RKO (cell line): ENCODE measurements around the gene CORO2A.

Source experiments
- DNase-seq: peaks from one replicate; pipeline ENCODE4 v3.0.0-alpha.2; 2016; ENCODE audit warnings: low spot score

The CORO2A gene

GRCh38 chr9:98219364-98219716 is 26.9 kb upstream of the CORO2A start:
- DNase-seq = no peak

DNA sequence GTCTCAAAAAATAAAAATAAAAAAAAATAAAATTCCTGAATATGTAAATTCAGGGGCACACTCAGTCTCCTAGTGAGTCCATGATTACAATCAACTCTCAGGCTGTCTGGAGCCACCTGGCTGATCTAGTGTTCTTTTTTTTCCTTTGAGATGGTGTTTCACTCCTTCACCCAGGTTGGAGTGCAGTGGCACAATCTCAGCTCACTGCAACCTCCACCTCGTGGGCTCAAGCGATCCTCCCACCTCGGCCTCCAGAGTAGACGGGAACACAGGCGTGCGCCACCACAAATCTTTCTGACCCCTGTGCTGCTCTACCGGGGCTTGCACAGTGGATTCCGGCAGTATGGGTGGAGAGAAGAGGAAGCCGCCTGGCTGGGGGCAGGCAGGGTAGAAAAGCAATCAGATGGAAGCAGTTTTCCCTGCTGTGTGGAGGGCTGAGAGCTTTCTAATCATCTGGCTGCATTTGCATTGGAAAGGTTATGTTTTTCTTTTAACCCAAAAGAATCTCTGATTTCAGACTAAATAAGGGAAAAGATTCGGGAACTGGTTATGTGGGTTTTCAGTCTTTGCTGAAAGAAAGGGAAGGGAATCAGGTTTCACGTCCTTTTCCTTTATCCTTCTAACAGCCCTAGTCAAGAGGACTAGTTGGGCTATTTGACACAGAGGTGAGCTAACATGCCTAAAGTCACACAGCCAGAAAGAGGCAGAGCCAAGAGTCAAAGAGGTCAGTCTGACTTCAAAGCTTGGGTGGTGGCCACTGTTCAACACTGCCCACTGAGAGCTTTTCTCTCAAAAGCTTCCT is 26.3 kb upstream of the CORO2A start:
- no peak for DNase-seq

- DNase-seq = no peak
These were observed 24.8 kb upstream of the CORO2A start for GRCh38 chr9:98217255-98217654.

- DNase-seq = no peak
These were observed 24.0 kb upstream of the CORO2A start for GRCh38 chr9:98216391-98216790.

- DNase-seq = no peak
These were observed 23.4 kb upstream of the CORO2A start for GRCh38 chr9:98215821-98216220.

DNA sequence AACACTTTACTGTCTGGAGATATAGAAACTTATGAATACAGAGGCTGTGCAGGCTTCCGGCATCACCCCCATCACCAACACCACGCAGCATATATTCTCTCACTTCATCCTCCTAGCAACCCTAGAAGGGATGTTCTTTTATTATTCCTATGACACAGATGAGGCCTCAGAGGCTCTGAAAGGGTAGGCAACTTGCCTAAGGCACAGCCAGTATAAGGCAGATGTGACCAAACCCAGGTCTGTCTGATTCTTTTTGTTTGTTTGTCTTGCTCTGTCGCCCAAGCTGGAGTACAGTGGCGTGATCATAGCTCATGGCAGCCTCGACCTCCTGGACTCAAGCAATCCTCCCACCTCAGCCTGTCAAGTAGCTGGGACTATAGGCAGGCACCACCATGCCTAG is 22.8 kb upstream of the CORO2A start:
- DNase-seq = no peak

DNA sequence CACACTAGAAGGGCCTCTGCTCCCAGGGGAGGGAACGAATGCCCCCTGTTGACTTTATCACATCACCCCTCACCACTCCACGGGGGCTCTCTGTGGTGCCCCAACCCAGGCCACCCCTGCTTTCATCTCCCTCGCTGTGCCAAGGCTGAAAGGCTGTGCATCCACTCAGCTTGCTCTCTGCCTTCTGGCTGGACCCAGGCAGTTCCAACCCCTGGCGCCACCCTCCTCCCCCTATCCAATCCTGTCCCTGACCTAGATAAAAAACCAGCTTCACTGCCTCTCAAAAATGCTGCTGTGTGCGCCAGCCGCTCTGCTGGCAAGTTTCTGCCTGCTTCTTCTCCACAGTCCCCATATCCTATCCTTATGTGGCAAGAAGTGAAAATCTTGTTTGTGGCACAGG is 22.4 kb upstream of the CORO2A start:
- DNase-seq = no peak

DNA sequence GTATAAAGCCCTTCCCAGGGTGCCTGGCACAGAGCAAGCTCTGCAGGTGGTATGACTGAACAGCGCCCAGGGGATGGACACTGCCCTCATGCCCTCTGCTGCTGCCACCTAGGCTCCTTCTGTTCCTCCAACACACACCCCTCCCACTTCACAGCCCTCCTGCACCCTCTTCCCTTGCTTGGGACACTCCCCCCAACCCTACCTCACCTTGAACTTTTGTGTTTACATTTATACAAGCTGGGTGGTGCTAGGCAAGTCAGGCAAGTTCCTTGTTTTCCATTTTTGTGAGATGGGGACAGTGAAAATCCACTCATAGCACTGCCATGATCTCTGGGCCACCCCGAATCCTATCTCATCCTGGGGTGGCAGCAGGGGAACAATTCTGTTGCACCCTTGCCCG is 18.8 kb upstream of the CORO2A start:
- DNase-seq = no peak

DNA sequence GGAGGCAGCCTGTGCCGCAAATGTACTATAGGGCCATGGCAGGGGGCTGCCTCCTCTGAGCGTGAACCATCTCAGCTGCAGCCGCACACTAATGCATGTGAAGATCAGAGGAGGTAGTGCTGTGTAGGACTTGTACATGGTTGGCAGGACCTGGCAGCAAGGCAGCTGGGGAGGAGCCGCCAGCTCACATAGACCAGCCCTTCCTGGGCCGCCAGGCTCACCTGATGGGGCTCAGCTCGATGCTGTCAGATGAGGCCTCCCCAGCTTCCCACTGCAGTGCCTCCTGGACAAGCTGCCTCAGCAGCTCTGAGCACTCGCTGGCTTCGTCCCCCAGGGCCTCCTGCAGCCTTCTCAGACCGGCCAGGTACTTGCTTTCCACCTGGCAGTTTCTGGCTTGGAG is 18.0 kb upstream of the CORO2A start:
- no peak for DNase-seq

DNA sequence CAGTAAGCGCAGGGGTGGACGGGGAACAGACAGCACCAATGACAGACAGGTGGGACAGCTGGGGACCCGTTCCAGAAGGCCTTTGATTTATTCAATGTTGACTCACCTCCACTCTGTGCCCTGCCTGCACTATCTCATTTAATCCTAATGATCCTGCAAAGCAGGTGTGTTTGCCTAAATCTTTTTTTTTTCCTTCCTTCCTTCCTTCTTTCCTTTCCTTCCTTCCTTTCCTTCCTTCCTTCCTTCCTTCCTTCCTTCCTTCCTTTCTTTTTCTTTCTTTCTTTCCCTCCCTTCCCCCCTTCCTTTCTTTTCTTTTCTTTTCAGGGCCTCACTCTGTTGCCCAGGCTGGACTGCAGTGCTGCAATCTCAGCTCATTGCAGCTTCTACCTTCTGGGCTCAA is 17.1 kb upstream of the CORO2A start:
- no peak for DNase-seq

GRCh38 chr9:98208635-98209034 is 16.2 kb upstream of the CORO2A start:
- DNase-seq = no peak

GRCh38 chr9:98207606-98208005 is 15.2 kb upstream of the CORO2A start:
- no peak for DNase-seq

GRCh38 chr9:98206754-98207153 is 14.3 kb upstream of the CORO2A start:
- DNase-seq = no peak

GRCh38 chr9:98204692-98205091 is 12.3 kb upstream of the CORO2A start:
- DNase-seq = no peak

GRCh38 chr9:98203153-98203552 is 10.7 kb upstream of the CORO2A start:
- DNase-seq = no peak

- no peak for DNase-seq
These were observed 9.8 kb upstream of the CORO2A start for GRCh38 chr9:98202252-98202651.

- no peak for DNase-seq
These were observed 9.3 kb upstream of the CORO2A start for GRCh38 chr9:98201749-98202148.

GRCh38 chr9:98201102-98201501 is 8.7 kb upstream of the CORO2A start:
- no peak for DNase-seq

GRCh38 chr9:98199388-98200033 is 7.1 kb upstream of the CORO2A start:
- no peak for DNase-seq

- no peak for DNase-seq
These were observed 3.2 kb upstream of the CORO2A start for GRCh38 chr9:98195671-98196070.

GRCh38 chr9:98193336-98193944 is 1.0 kb upstream of the CORO2A start:
- no peak for DNase-seq

DNA sequence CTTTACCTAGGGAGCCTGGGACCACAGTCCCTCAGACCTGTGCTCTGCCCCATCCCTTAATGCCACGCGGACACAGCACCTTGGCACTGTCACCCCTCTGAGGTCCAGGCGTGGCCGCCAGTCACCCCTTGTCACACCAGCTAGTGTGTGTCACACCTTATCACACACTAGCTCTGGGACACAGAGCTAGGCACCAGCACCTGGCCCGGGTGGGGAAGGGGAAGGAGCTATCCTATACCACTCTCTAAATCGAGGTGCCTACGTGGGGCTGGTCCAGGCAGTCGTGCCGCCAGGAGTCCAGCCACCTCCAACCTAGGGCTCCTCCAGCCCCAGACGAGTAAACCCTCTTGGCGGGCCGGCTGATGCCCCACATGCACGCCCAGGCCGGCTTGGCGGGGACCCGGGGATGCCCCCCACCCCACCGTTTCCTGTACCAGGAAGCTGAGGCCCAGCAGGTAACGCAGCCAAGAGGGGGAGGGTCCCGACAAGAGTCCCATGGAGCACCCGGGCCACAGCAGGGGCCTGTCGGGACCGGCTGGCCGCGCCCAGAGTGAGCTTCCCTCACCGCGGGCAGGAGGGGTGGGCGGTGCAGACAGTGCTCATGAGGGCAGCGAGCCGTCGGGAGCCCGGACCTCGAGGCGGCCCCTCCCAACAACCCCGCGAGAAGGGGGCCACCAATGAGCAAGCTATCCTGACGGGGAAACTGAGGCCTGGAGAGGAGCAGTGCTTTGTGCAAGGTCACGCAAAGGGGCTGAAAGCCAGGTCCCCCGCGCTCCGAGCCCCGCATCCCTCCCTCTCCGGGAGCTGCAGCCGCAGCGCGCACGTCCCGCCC is 550 bp downstream of the CORO2A start:
- DNase-seq = no peak

GRCh38 chr9:98191181-98191608 is 1.2 kb downstream of the CORO2A start:
- no peak for DNase-seq
